K562 (cell line): ENCODE results near the gene FAM50A. TPM values are rescaled to one million over a fixed set of nuclear protein-coding genes. Genes with fewer than 3 reads are reported as not detected.
A peak's percentile ranks its signal among the peaks of the same experiment; 100 is the strongest.

Experiments
- CSDE1 ChIP-seq, 2 experiments: fragments of 450-650 bp; IDR thresholded peaks; 2 replicates each; pipeline ENCODE4 v1.6.1; 2016; ENCODE audit warnings: mild to moderate bottlenecking in 1 of 2
- FOXM1 ChIP-seq, 2 experiments: fragments of 450-650 bp in 1 of 2; sonication (generic) in 1 of 2; formaldehyde crosslinking in 1 of 2; IDR thresholded peaks; 2 replicates each; pipeline versions ENCODE4 v1.6.1 to v1.9.0; 2017 to 2022; ENCODE audit warnings: low read depth in 2 of 2, mild to moderate bottlenecking in 2 of 2, missing genetic modification reagents in 1 of 2, moderate library complexity in 1 of 2
- FOXO4 ChIP-seq: fragments of 450-650 bp; formaldehyde crosslinking; IDR thresholded peaks from 2 replicates; pipeline ENCODE4 v1.4.0; 2020; ENCODE audit warnings: mild to moderate bottlenecking, moderate library complexity
- KLF1 ChIP-seq: fragments of 450-650 bp; IDR thresholded peaks from 2 replicates; pipeline ENCODE4 v1.6.1; 2016; ENCODE audit warnings: missing genetic modification characterization, missing compliant biosample characterization
- MBD1 ChIP-seq: fragments of 250-450 bp; sonication (Bioruptor Pico); IDR thresholded peaks from 2 replicates; pipeline ENCODE4 v1.8.0; 2022; ENCODE audit warnings: inconsistent platforms
- MED1 ChIP-seq: sonication (generic); formaldehyde crosslinking; IDR thresholded peaks from 2 replicates; pipeline ENCODE4 v1.8.1; 2023; ENCODE audit warnings: missing genetic modification reagents, borderline replicate concordance
- NFE2L1 ChIP-seq: fragments of 450-650 bp; IDR thresholded peaks from 2 replicates; pipeline ENCODE4 v1.6.1; 2016; ENCODE audit warnings: missing genetic modification characterization, low read depth, mild to moderate bottlenecking, missing compliant biosample characterization, moderate library complexity, borderline replicate concordance
- POLR2B ChIP-seq: fragments of 450-650 bp; IDR thresholded peaks from 2 replicates; pipeline ENCODE4 v1.6.1; 2018; ENCODE audit warnings: low read depth; ENCODE audit not compliant: partially characterized antibody
- RB1 ChIP-seq: fragments of 450-650 bp; IDR thresholded peaks from 2 replicates; pipeline ENCODE4 v1.6.1; 2017; ENCODE audit warnings: low read depth, mild to moderate bottlenecking
- RBM17 ChIP-seq: fragments of 200-400 bp; formaldehyde crosslinking; IDR thresholded peaks from 2 replicates; pipeline ENCODE4 v1.6.1; 2017; ENCODE audit warnings: low read depth, mild to moderate bottlenecking, low read length, borderline replicate concordance
- SPI1 ChIP-seq: IDR thresholded peaks from 2 replicates; pipeline ENCODE4 v1.6.1; 2011; ENCODE audit warnings: low read depth, low read length, control low read depth, borderline replicate concordance
- TBL1XR1 ChIP-seq, 2 experiments: IDR thresholded peaks; 2 replicates each; pipeline ENCODE4 v1.6.1; 2012; ENCODE audit warnings: improper control_type of control experiment in 2 of 2, low read length in 2 of 2, mild to moderate bottlenecking in 1 of 2
- ZNF431 ChIP-seq: sonication (generic); formaldehyde crosslinking; IDR thresholded peaks from 2 replicates; pipeline ENCODE4 v1.8.0; 2022; ENCODE audit warnings: mild to moderate bottlenecking, missing genetic modification reagents
- ZNF561 ChIP-seq: fragments of 450-650 bp; formaldehyde crosslinking; conservative IDR thresholded peaks from 2 replicates; pipeline ENCODE4 v1.4.0; 2020; ENCODE audit warnings: mild to moderate bottlenecking, moderate library complexity
- polyA plus RNA-seq, 8 experiments: library from polyadenylated mRNA; depleted of rRNA in 4 of 8; stranded (reverse) in 5 of 8; unstranded in 3 of 8; fragments of >200 nt; fragmentation: Nextera tagmentation in 2 of 8; fragmentation: Illumina TruSeq in 1 of 8; extraction: Ambion mirVana in 2 of 8; extraction: Trizol in 1 of 8; gene quantifications; 2 replicates each; pipeline versions ENCODE4 v1.2.1 to v1.2.3, GENCODE V29; 2011 to 2014; ENCODE audit warnings: inconsistent platforms in 1 of 8, missing spikeins in 1 of 8
- total RNA-seq, 7 experiments: library from RNA; depleted of rRNA in 6 of 7; stranded (reverse); fragments of >200 nt in 6 of 7; fragmentation: Illumina TruSeq in 2 of 7; extraction: Trizol in 2 of 7; gene quantifications; 2 replicates each; pipeline versions ENCODE4 v1.2.1 to v1.2.3, GENCODE V29; 2011 to 2021; ENCODE audit warnings: low replicate concordance in 1 of 7
- TF ChIP-seq, protein P1 (sequence below): IDR thresholded peaks from 2 replicates; pipeline ENCODE4 v1.6.1; 2011; ENCODE audit warnings: borderline replicate concordance, low read depth, mild to moderate bottlenecking, moderate library complexity, low read length; ENCODE audit not compliant: insufficient read depth, poor library complexity, severe bottlenecking
- TF ChIP-seq, protein P2 (sequence below): fragments of 450-650 bp; IDR thresholded peaks from 2 replicates; pipeline ENCODE4 v1.6.1; 2017; ENCODE audit warnings: antibody characterized with exemption, mild to moderate bottlenecking

The FAM50A gene
- total and polyA plus RNA-seq, 9 of the 15 experiments (the other 6 are each of a cell fraction or from before 2014, with no cell fraction given): 4.4 to 114 (median 67.3) TPM

DNA sequence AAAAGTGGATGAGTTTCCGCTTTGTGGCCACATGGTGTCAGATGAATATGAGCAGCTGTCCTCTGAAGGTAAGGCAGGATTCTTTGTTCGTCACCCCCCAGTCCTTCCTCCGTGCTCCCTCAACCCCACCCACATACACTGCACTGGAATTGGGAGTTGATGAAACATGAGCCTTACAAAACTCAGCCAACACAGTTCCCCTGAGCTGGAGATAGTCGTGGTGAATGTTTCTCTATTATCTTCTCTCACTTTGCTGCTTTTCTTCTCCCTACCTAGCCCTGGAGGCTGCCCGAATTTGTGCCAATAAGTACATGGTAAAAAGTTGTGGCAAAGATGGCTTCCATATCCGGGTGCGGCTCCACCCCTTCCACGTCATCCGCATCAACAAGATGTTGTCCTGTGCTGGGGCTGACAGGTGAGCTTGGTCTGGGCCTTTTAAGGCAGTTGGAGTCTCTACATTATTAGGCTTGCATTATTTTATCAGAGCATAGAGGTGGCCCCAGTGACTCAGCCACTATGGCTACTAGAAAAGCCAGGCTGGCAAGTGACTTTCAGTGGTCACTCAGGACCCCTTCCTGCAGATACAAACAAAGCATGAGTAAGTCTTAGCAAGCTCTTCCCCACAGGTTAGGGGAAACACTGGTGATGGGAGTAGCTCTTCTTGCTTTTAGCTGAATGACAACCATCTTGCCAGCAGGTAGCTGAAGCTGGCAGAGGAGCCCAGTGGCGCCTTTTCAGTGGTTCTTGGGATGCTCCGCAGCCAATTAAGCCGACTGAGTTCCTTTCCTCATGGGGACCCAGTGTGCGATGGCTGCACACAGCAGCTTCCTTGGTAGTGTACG lies 44.2 kb upstream of the FAM50A start (continued):
- TF ChIP-seq, protein P1, sequence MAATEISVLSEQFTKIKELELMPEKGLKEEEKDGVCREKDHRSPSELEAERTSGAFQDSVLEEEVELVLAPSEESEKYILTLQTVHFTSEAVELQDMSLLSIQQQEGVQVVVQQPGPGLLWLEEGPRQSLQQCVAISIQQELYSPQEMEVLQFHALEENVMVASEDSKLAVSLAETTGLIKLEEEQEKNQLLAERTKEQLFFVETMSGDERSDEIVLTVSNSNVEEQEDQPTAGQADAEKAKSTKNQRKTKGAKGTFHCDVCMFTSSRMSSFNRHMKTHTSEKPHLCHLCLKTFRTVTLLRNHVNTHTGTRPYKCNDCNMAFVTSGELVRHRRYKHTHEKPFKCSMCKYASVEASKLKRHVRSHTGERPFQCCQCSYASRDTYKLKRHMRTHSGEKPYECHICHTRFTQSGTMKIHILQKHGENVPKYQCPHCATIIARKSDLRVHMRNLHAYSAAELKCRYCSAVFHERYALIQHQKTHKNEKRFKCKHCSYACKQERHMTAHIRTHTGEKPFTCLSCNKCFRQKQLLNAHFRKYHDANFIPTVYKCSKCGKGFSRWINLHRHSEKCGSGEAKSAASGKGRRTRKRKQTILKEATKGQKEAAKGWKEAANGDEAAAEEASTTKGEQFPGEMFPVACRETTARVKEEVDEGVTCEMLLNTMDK: no peak
- TF ChIP-seq ZNF561 (no peak), RB1 (no peak), TBL1XR1 (IDR thresholded peaks at IDR 0.05; ENCODE audit: low read length in 2 of 2) (peak in 1 of 2 experiments; percentile 64; a peak in 1 of 4 replicates), SPI1 (no peak), POLR2B (peak; percentile 3), MED1 (CRISPR knock-in tag) (no peak), ZNF431 (0 out of 2 replicates have a peak, but pooled peaks have one; percentile 35), CSDE1 (IDR thresholded peaks at IDR 0.05) (0 out of 4 replicates have a peak, but pooled peaks of 1 of the 2 experiments have one; percentile 44), NFE2L1 (tag) (no peak), FOXO4 (CRISPR knock-in tag) (no peak), FOXM1 (IDR thresholded peaks at IDR 0.05; ENCODE audit: low read depth) (no peak), FOXM1 (CRISPR knock-in tag; IDR thresholded peaks at IDR 0.05; ENCODE audit: low read depth) (peak; percentile 24; the same call in 1 of the 2 replicates), RBM17 (no peak), MBD1 (CRISPR knock-in tag) (no peak), KLF1 (no peak)
- TF ChIP-seq, protein P2, sequence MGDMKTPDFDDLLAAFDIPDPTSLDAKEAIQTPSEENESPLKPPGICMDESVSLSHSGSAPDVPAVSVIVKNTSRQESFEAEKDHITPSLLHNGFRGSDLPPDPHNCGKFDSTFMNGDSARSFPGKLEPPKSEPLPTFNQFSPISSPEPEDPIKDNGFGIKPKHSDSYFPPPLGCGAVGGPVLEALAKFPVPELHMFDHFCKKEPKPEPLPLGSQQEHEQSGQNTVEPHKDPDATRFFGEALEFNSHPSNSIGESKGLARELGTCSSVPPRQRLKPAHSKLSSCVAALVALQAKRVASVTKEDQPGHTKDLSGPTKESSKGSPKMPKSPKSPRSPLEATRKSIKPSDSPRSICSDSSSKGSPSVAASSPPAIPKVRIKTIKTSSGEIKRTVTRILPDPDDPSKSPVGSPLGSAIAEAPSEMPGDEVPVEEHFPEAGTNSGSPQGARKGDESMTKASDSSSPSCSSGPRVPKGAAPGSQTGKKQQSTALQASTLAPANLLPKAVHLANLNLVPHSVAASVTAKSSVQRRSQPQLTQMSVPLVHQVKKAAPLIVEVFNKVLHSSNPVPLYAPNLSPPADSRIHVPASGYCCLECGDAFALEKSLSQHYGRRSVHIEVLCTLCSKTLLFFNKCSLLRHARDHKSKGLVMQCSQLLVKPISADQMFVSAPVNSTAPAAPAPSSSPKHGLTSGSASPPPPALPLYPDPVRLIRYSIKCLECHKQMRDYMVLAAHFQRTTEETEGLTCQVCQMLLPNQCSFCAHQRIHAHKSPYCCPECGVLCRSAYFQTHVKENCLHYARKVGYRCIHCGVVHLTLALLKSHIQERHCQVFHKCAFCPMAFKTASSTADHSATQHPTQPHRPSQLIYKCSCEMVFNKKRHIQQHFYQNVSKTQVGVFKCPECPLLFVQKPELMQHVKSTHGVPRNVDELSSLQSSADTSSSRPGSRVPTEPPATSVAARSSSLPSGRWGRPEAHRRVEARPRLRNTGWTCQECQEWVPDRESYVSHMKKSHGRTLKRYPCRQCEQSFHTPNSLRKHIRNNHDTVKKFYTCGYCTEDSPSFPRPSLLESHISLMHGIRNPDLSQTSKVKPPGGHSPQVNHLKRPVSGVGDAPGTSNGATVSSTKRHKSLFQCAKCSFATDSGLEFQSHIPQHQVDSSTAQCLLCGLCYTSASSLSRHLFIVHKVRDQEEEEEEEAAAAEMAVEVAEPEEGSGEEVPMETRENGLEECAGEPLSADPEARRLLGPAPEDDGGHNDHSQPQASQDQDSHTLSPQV: peak; percentile 45
